ENCODE measurements around the gene TIMM17A.

DNA sequence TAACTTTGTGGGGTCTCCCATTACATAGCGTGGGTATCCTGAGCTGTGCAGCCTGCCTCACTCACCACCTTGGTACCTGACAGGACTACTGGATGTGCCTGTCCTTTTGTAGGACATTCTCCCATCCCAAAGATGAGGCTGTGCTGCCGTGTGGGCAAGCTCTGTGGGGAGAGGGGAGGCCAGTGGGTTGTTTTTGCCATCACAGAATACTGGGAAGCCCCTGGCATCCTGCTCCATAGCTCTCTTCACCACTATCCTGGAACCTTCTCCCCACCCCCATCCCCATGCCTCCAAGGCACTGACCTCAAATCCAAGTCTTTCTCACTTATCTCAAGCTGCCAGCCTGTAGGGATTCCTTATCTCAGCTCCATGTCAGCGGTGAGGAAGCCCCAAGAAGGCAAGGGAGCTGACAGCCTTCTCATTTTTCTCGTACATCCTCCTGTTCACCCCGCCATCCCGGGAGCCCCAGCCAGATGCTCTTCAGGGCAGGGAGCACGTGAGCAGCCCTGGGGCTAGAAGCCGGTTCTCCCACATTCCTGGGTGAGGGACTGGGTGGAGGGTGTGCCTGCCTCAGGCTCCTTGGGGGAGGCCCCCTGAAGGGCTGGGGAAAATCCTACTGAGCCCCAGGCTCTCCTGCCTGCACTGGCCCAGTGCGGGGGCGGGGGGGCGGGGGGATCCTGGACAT is 52.6 kb downstream of the TIMM17A start:
- no peak for TF ChIP-seq TARDBP (IDR thresholded peaks at IDR 0.05)
- no peak for TF ChIP-seq ARNT (IDR thresholded peaks at IDR 0.05)
- no peak for TF ChIP-seq LEF1 (IDR thresholded peaks at IDR 0.05; ENCODE audit: borderline replicate concordance)
- TF ChIP-seq SUZ12 (IDR thresholded peaks at IDR 0.05): no peak
- TF ChIP-seq ZNF384 (IDR thresholded peaks at IDR 0.05): no peak

Measured in HEK293T (cell line).